K562 (cell line): ENCODE measurements around the gene NCOA1. TPM values are rescaled to one million over a fixed set of nuclear protein-coding genes. Genes with fewer than 3 reads are reported as not detected.
A peak's percentile ranks its signal among the peaks of the same experiment; 100 is the strongest.

Source experiments
- ARHGAP35 ChIP-seq: fragments of 450-650 bp; IDR thresholded peaks from 2 replicates; pipeline ENCODE4 v1.6.1; 2018; ENCODE audit not compliant: partially characterized antibody
- BHLHE40 ChIP-seq: IDR thresholded peaks from 2 replicates; pipeline ENCODE4 v1.6.1; 2011; ENCODE audit warnings: low read length, improper control_type of control experiment
- CEBPG ChIP-seq, 3 experiments: fragments of 200-800 bp in 1 of 3; sonication (Bioruptor generic) in 1 of 3; sonication (generic) in 1 of 3; formaldehyde crosslinking in 1 of 3; IDR thresholded peaks in 2 of 3; conservative IDR thresholded peaks in 1 of 3; 2 replicates each; pipeline versions ENCODE4 v1.6.1 to v1.8.0; 2016 to 2022; ENCODE audit warnings: missing compliant biosample characterization in 2 of 3, missing genetic modification characterization in 2 of 3, mild to moderate bottlenecking in 1 of 3, missing genetic modification reagents in 1 of 3
- CHCHD3 ChIP-seq: fragments of 250-450 bp; sonication (Bioruptor Pico); IDR thresholded peaks from 2 replicates; pipeline ENCODE4 v2.1.2; 2022; ENCODE audit warnings: mild to moderate bottlenecking
- FOXK2 ChIP-seq, 2 experiments: fragments of 450-650 bp; IDR thresholded peaks in 1 of 2; conservative IDR thresholded peaks in 1 of 2; 2 replicates each; pipeline ENCODE4 v1.6.1; 2016; ENCODE audit warnings: low read depth in 2 of 2, mild to moderate bottlenecking in 1 of 2
- HMG20B ChIP-seq: fragments of 250-450 bp; sonication (Bioruptor Pico); IDR thresholded peaks from 2 replicates; pipeline ENCODE4 v1.5.0; 2021; ENCODE audit warnings: mild to moderate bottlenecking
- JUN ChIP-seq, 2 experiments: sonication (generic) in 1 of 2; formaldehyde crosslinking in 1 of 2; IDR thresholded peaks; 2 replicates each; pipeline versions ENCODE4 v1.6.1 to v1.8.0; 2012 to 2022; ENCODE audit warnings: borderline replicate concordance in 2 of 2, mild to moderate bottlenecking in 2 of 2, improper control_type of control experiment in 1 of 2, low read depth in 1 of 2, low read length in 1 of 2, missing genetic modification reagents in 1 of 2
- KDM4B ChIP-seq, 2 experiments: fragments of 450-650 bp in 1 of 2; sonication (generic) in 1 of 2; IDR thresholded peaks; 2 replicates each; pipeline ENCODE4 v1.6.1; 2016 to 2017; ENCODE audit warnings: borderline replicate concordance in 2 of 2, antibody characterized with exemption in 1 of 2, low read depth in 1 of 2, mild to moderate bottlenecking in 1 of 2
- NR2C1 ChIP-seq, 2 experiments: fragments of 450-650 bp; IDR thresholded peaks; 2 replicates each; pipeline ENCODE4 v1.6.1; 2017; ENCODE audit warnings: mild to moderate bottlenecking in 2 of 2, antibody characterized with exemption in 1 of 2, inconsistent platforms in 1 of 2, missing compliant biosample characterization in 1 of 2, missing genetic modification characterization in 1 of 2
- PHF20 ChIP-seq: fragments of 450-650 bp; IDR thresholded peaks from 2 replicates; pipeline ENCODE4 v1.6.1; 2018; ENCODE audit not compliant: partially characterized antibody
- POLR2A ChIP-seq: fragments of 450-650 bp; conservative IDR thresholded peaks from 2 replicates; pipeline ENCODE4 v1.6.1; 2016
- POU5F1 ChIP-seq: fragments of 150-350 bp; IDR thresholded peaks from 2 replicates; pipeline ENCODE4 v1.6.1; 2014; ENCODE audit warnings: borderline replicate concordance, low read length, low read depth, mild to moderate bottlenecking; ENCODE audit not compliant: partially characterized antibody
- ZBTB17 ChIP-seq: fragments of 450-650 bp; formaldehyde crosslinking; IDR thresholded peaks from 2 replicates; pipeline ENCODE4 v1.4.0; 2020; ENCODE audit warnings: mild to moderate bottlenecking
- ZNF707 ChIP-seq: fragments of 250-450 bp; sonication (Bioruptor Pico); conservative IDR thresholded peaks from 2 replicates; pipeline ENCODE4 v1.8.0; 2022; ENCODE audit warnings: inconsistent platforms, mild to moderate bottlenecking, moderate library complexity
- ZNF780A ChIP-seq: fragments of 250-450 bp; sonication (Bioruptor Pico); IDR thresholded peaks from 2 replicates; pipeline ENCODE4 v1.5.0; 2021; ENCODE audit warnings: mild to moderate bottlenecking
- polyA plus RNA-seq, 8 experiments: library from polyadenylated mRNA; depleted of rRNA in 4 of 8; stranded (reverse) in 5 of 8; unstranded in 3 of 8; fragments of >200 nt; fragmentation: Nextera tagmentation in 2 of 8; fragmentation: Illumina TruSeq in 1 of 8; extraction: Ambion mirVana in 2 of 8; extraction: Trizol in 1 of 8; gene quantifications; 2 replicates each; pipeline versions ENCODE4 v1.2.1 to v1.2.3, GENCODE V29; 2011 to 2014; ENCODE audit warnings: inconsistent platforms in 1 of 8, missing spikeins in 1 of 8
- total RNA-seq, 7 experiments: library from RNA; depleted of rRNA in 6 of 7; stranded (reverse); fragments of >200 nt in 6 of 7; fragmentation: Illumina TruSeq in 2 of 7; extraction: Trizol in 2 of 7; gene quantifications; 2 replicates each; pipeline versions ENCODE4 v1.2.1 to v1.2.3, GENCODE V29; 2011 to 2021; ENCODE audit warnings: low replicate concordance in 1 of 7
- TF ChIP-seq, protein P1 (sequence below), 2 experiments: fragments of 450-650 bp in 1 of 2; sonication (generic) in 1 of 2; formaldehyde crosslinking in 1 of 2; IDR thresholded peaks in 1 of 2; conservative IDR thresholded peaks in 1 of 2; 2 replicates each; pipeline versions ENCODE4 v1.6.1 to v1.8.1; 2016 to 2023; ENCODE audit warnings: mild to moderate bottlenecking in 2 of 2, moderate library complexity in 2 of 2, inconsistent platforms in 1 of 2, missing genetic modification reagents in 1 of 2
- TF ChIP-seq, protein P2 (sequence below): conservative IDR thresholded peaks from 2 replicates; pipeline ENCODE4 v1.6.1; 2011; ENCODE audit warnings: low read depth, mild to moderate bottlenecking, low read length; ENCODE audit not compliant: control insufficient read depth

NCOA1 gene
- total and polyA plus RNA-seq, 9 of the 15 experiments (the other 6 are each of a cell fraction or from before 2014, with no cell fraction given): 4.9 to 25.7 (median 17.0) TPM

DNA sequence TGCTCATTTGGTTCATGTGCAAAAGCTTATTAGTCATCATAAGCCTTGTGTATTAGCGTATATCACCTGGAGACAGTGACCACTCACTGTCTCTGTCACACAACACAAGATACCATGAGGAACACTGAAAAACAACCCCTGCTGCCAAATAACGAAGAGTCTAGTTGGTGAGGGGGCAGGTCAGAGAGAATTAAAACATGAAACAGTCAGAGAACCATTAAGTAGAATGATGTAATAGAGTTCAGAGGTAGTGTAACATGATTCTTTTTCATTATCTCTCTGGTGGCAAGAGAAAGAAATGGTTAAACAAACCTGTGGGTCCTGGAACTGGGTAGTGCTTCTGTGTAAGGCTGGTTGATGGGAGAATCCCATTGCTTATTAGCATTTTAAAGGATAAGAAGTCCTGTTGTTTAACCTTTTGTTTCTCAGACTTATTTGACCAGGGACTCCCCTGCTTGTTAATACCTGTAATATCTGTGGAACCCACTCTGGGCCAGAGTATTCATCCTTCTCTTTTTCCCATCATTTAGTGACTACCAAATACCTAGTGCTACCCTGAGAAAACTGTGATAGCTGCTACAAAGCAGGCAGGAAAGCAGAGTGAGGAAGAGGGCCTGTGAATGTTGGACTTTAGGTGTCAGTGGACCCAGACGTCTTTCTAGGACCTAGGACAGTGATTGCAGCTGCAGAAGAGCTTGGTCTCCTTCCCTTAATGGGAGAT lies 264.1 kb downstream of the NCOA1 start (continued):
- TF ChIP-seq CEBPG (CRISPR knock-in tag; IDR thresholded peaks at IDR 0.05): peak; percentile 65
- peak in 1 of 2 experiments; percentile 82; a peak in 2 of 4 replicates for TF ChIP-seq CEBPG (tag; conservative IDR thresholded peaks at IDR 0.05 in 1 of 2, IDR thresholded peaks at IDR 0.05 in 1 of 2)
- TF ChIP-seq BHLHE40: no peak
- no peak for TF ChIP-seq KDM4B (IDR thresholded peaks at IDR 0.05; ENCODE audit: borderline replicate concordance in 2 of 2, low read depth in 1 of 2)
- TF ChIP-seq, protein P1, sequence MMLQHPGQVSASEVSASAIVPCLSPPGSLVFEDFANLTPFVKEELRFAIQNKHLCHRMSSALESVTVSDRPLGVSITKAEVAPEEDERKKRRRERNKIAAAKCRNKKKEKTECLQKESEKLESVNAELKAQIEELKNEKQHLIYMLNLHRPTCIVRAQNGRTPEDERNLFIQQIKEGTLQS (IDR thresholded peaks at IDR 0.05): peak; percentile 77
- TF ChIP-seq, protein P1 (CRISPR knock-in tag; conservative IDR thresholded peaks at IDR 0.05): no peak
- no peak for TF ChIP-seq POU5F1
- no peak for TF ChIP-seq JUN (IDR thresholded peaks at IDR 0.05; ENCODE audit: borderline replicate concordance, low read depth, low read length)
- no peak for TF ChIP-seq JUN (CRISPR knock-in tag; IDR thresholded peaks at IDR 0.05; ENCODE audit: borderline replicate concordance)
- TF ChIP-seq, protein P2, sequence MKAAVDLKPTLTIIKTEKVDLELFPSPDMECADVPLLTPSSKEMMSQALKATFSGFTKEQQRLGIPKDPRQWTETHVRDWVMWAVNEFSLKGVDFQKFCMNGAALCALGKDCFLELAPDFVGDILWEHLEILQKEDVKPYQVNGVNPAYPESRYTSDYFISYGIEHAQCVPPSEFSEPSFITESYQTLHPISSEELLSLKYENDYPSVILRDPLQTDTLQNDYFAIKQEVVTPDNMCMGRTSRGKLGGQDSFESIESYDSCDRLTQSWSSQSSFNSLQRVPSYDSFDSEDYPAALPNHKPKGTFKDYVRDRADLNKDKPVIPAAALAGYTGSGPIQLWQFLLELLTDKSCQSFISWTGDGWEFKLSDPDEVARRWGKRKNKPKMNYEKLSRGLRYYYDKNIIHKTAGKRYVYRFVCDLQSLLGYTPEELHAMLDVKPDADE: no peak
- TF ChIP-seq PHF20: no peak
- no peak for TF ChIP-seq ZNF780A (CRISPR knock-in tag)
- TF ChIP-seq POLR2A: no peak
- TF ChIP-seq FOXK2 (conservative IDR thresholded peaks at IDR 0.05 in 1 of 2, IDR thresholded peaks at IDR 0.05 in 1 of 2; ENCODE audit: low read depth in 2 of 2): no peak
- TF ChIP-seq ZBTB17 (CRISPR knock-in tag): no peak
- peak; percentile 28; the same call in 1 of the 2 replicates for TF ChIP-seq NR2C1 (IDR thresholded peaks at IDR 0.05)
- TF ChIP-seq NR2C1 (tag; IDR thresholded peaks at IDR 0.05): 0 out of 2 replicates have a peak, but pooled peaks have one; percentile 35
- no peak for TF ChIP-seq ARHGAP35
- TF ChIP-seq HMG20B (CRISPR knock-in tag): no peak
- TF ChIP-seq ZNF707 (CRISPR knock-in tag): no peak
- TF ChIP-seq CHCHD3: no peak
